HCT116 (cell line): ENCODE results near the gene CAPN5. TPM values are rescaled to one million over a fixed set of nuclear protein-coding genes. Genes with fewer than 3 reads are reported as not detected.

Experiments used
- ATAC-seq: fragments of 200-7000 bp; cut with Tn5 transposase; 2 replicates; pipeline ENCODE4 v1.9.1; 2020; ENCODE audit warnings: mild to moderate bottlenecking, moderate library complexity
- BruUV-seq: library from RNA; stranded (reverse); fragments of 400-500 nt; replicated peaks from 2 replicates; lab custom pipeline; 2021; lab: Mats Ljungman, UMichigan
- CTCF ChIA-PET: fragments of 300-600 bp; sonication (Branson Sonifier 250); formaldehyde crosslinking; loops from one replicate; lab custom pipeline; 2021; ENCODE audit warnings: antibody characterized with exemption; lab: Charles Lee
- POLR2A ChIA-PET: fragments of 300-600, 350-600 bp; sonication (Branson Sonifier 250); formaldehyde crosslinking; loops from one replicate; lab custom pipeline; 2021; ENCODE audit warnings: antibody characterized with exemption; lab: Charles Lee
- RAD21 ChIA-PET, 2 experiments: fragments of 300-600 bp; sonication (Branson Sonifier 250); formaldehyde crosslinking; loops; one replicate each; lab custom pipeline; 2023; ENCODE audit warnings: low total read pairs in 2 of 2; ENCODE audit not compliant: uncharacterized antibody in 2 of 2, unreplicated experiment in 2 of 2, low non-redundant PET in 1 of 2; lab: Charles Lee
- DNase-seq: peaks from one replicate; pipeline ENCODE4 v3.0.0-alpha.2; 2010; ENCODE audit warnings: low read depth, low spot score
- H2AFZ ChIP-seq: fragments of 200-600 bp; shearing (Covaris generic), sonication (generic); 2 replicates; pipeline ENCODE4 v1.6.1; 2017; ENCODE audit warnings: low read depth, mixed run types, mixed read lengths, antibody characterized with exemption, low read length; ENCODE audit not compliant: poor library complexity, severe bottlenecking
- H3K27ac ChIP-seq: 2 replicates; pipeline ENCODE4 v1.5.1; 2012; ENCODE audit warnings: low read depth, low read length
- H3K27me3 ChIP-seq: fragments of 200-600 bp; sonication (generic); 2 replicates; pipeline ENCODE4 v1.6.1; 2016; ENCODE audit warnings: mixed run types, low read length, mixed read lengths; ENCODE audit not compliant: insufficient read depth
- H3K36me3 ChIP-seq, 2 experiments: fragments of 200-500 bp in 1 of 2; fragments of 200-600 bp in 1 of 2; sonication (Bioruptor generic) in 1 of 2; sonication (generic) in 1 of 2; 2 replicates each; pipeline versions ENCODE4 v1.5.1 to v1.6.1; 2014 to 2016; ENCODE audit warnings: low read length in 2 of 2, inconsistent platforms in 1 of 2, mixed read lengths in 1 of 2, mixed run types in 1 of 2; ENCODE audit not compliant: insufficient read depth in 2 of 2, control insufficient read depth in 1 of 2
- H3K4me1 ChIP-seq, 2 experiments: fragments of 200-600 bp in 1 of 2; sonication (generic) in 1 of 2; 2 replicates each; pipeline versions ENCODE4 v1.5.1 to v1.6.1; 2012 to 2017; ENCODE audit warnings: low read length in 2 of 2, inconsistent platforms in 1 of 2, mild to moderate bottlenecking in 1 of 2, mixed read lengths in 1 of 2, mixed run types in 1 of 2, moderate library complexity in 1 of 2; ENCODE audit not compliant: insufficient read depth in 2 of 2, control insufficient read depth in 1 of 2
- H3K4me2 ChIP-seq: fragments of 200-600 bp; sonication (generic); 2 replicates; pipeline ENCODE4 v1.6.1; 2017; ENCODE audit warnings: mixed run types, low read length, mixed read lengths
- H3K4me3 ChIP-seq, 2 experiments: fragments of 200-600 bp in 1 of 2; sonication (generic) in 1 of 2; replicated peaks in 1 of 2; 2 replicates each; pipeline ENCODE4 v1.5.1; 2011 to 2016; ENCODE audit warnings: low read length in 2 of 2, control low read depth in 1 of 2, low read depth in 1 of 2, mild to moderate bottlenecking in 1 of 2, mixed read lengths in 1 of 2, mixed run types in 1 of 2
- H3K79me2 ChIP-seq: fragments of 200-600 bp; sonication (generic); 2 replicates; pipeline ENCODE4 v1.6.1; 2017; ENCODE audit warnings: mild to moderate bottlenecking, mixed run types, low read length, moderate library complexity, mixed read lengths; ENCODE audit not compliant: insufficient read depth
- H3K9ac ChIP-seq: fragments of 200-600 bp; sonication (generic); 2 replicates; pipeline ENCODE4 v1.6.1; 2016; ENCODE audit warnings: low read length, mixed read lengths
- H3K9me2 ChIP-seq: fragments of 200-600 bp; sonication (generic), shearing (Covaris generic); 2 replicates; pipeline ENCODE4 v1.6.1; 2017; ENCODE audit warnings: mixed run types, mild to moderate bottlenecking, moderate library complexity; ENCODE audit not compliant: insufficient read depth
- H3K9me3 ChIP-seq, 2 experiments: fragments of 200-500 bp in 1 of 2; fragments of 200-600 bp in 1 of 2; sonication (Bioruptor generic) in 1 of 2; sonication (generic) in 1 of 2; 2 replicates each; pipeline ENCODE4 v1.6.1; 2014 to 2017; ENCODE audit warnings: low read length in 2 of 2, mixed read lengths in 2 of 2, inconsistent platforms in 1 of 2, low read depth in 1 of 2, mild to moderate bottlenecking in 1 of 2, mixed run types in 1 of 2, moderate library complexity in 1 of 2; ENCODE audit not compliant: control insufficient read depth in 1 of 2, insufficient read depth in 1 of 2
- H4K20me1 ChIP-seq: fragments of 200-600 bp; sonication (generic), shearing (Covaris generic); 2 replicates; pipeline ENCODE4 v1.6.1; 2017; ENCODE audit warnings: mixed run types, mild to moderate bottlenecking, moderate library complexity; ENCODE audit not compliant: insufficient read depth
- CBX3 ChIP-seq: IDR thresholded peaks from 2 replicates; pipeline ENCODE4 v1.6.1; 2012; ENCODE audit warnings: low read depth
- CEBPB ChIP-seq: IDR thresholded peaks from 2 replicates; pipeline ENCODE4 v1.6.1; 2012; ENCODE audit warnings: low read depth
- EZH2 ChIP-seq: fragments of 200-600 bp; sonication (generic); IDR thresholded peaks from 2 replicates; pipeline ENCODE4 v1.6.1; 2017; ENCODE audit warnings: antibody characterized with exemption, mixed run types
- EZH2phosphoT487 ChIP-seq: fragments of 200-600 bp; IDR thresholded peaks from 2 replicates; pipeline ENCODE4 v1.6.1; 2018; ENCODE audit warnings: antibody characterized with exemption, borderline replicate concordance
- POLR2A ChIP-seq: IDR thresholded peaks from 2 replicates; pipeline ENCODE4 v1.7.0; 2011; ENCODE audit warnings: borderline replicate concordance; ENCODE audit not compliant: insufficient read depth, insufficient read length; ENCODE audit errors: extremely low read depth
- SIN3A ChIP-seq: IDR thresholded peaks from 2 replicates; pipeline ENCODE4 v1.6.1; 2012; ENCODE audit warnings: low read depth
- YY1 ChIP-seq: IDR thresholded peaks from 2 replicates; pipeline ENCODE4 v1.6.1; 2011; ENCODE audit warnings: low read length, low read depth, moderate library complexity, mild to moderate bottlenecking; ENCODE audit not compliant: insufficient replicate concordance; ENCODE audit errors: extremely low read depth
- ZBTB33 ChIP-seq: IDR thresholded peaks from 2 replicates; pipeline ENCODE4 v1.6.1; 2011; ENCODE audit warnings: mild to moderate bottlenecking, low read length, moderate library complexity; ENCODE audit not compliant: insufficient replicate concordance; ENCODE audit errors: extremely low read depth
- ZNF274 ChIP-seq: fragments of 200-500 bp; sonication (Bioruptor generic); IDR thresholded peaks from 2 replicates; pipeline ENCODE4 v1.6.1; 2014; ENCODE audit warnings: mild to moderate bottlenecking, low read depth, low read length, inconsistent platforms
- intact Hi-C: fragments of 100-400 bp; cut with micrococcal nuclease; formaldehyde crosslinking; loops from 2 replicates; pipeline ENCODE4 v1.10.0; 2022
- total RNA-seq: library from RNA; stranded (reverse); gene quantifications from one replicate; pipeline ENCODE4 v1.2.1, GENCODE V29; 2021; ENCODE audit not compliant: unreplicated experiment
- TF ChIP-seq, protein P1 (sequence below): IDR thresholded peaks from 2 replicates; pipeline ENCODE4 v1.6.1; 2012; ENCODE audit warnings: low read depth
- TF ChIP-seq, protein P2 (sequence below): IDR thresholded peaks from 2 replicates; pipeline ENCODE4 v1.6.1; 2012

CAPN5 gene
- total RNA-seq, 1 experiment from 2014 or later, result 8.6 TPM

DNA sequence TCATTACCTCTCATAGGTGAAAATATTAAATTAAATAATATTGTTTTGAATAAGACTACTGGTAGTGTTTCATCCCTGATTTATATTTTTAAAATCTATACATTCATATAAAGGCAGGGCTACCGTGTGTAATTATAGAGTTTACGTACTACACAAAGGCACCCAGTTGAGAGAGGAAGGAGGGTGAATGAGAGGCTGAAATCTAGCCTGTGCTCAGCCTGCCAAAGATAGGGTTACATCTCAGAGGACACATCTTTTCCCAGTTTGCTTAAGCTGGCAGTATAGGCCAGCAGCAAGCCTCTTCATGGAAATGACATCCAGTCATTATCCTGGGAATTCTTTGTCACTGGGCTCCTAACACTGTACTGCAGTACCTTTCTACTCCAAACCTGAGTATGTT, 40.0 kb upstream of the CAPN5 start:
- POLR2A ChIA-PET, result no interaction called here
- no peak overlapping the region for H3K4me2 ChIP-seq
- TF ChIP-seq EZH2phosphoT487 (no peak), ZNF274 (no peak), SIN3A (no peak), POLR2A (no peak), YY1 (no peak), EZH2 (no peak), ZBTB33 (no peak), CBX3 (no peak), CEBPB (no peak)
- TF ChIP-seq, protein P1, sequence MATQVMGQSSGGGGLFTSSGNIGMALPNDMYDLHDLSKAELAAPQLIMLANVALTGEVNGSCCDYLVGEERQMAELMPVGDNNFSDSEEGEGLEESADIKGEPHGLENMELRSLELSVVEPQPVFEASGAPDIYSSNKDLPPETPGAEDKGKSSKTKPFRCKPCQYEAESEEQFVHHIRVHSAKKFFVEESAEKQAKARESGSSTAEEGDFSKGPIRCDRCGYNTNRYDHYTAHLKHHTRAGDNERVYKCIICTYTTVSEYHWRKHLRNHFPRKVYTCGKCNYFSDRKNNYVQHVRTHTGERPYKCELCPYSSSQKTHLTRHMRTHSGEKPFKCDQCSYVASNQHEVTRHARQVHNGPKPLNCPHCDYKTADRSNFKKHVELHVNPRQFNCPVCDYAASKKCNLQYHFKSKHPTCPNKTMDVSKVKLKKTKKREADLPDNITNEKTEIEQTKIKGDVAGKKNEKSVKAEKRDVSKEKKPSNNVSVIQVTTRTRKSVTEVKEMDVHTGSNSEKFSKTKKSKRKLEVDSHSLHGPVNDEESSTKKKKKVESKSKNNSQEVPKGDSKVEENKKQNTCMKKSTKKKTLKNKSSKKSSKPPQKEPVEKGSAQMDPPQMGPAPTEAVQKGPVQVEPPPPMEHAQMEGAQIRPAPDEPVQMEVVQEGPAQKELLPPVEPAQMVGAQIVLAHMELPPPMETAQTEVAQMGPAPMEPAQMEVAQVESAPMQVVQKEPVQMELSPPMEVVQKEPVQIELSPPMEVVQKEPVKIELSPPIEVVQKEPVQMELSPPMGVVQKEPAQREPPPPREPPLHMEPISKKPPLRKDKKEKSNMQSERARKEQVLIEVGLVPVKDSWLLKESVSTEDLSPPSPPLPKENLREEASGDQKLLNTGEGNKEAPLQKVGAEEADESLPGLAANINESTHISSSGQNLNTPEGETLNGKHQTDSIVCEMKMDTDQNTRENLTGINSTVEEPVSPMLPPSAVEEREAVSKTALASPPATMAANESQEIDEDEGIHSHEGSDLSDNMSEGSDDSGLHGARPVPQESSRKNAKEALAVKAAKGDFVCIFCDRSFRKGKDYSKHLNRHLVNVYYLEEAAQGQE, result no peak
- TF ChIP-seq, protein P2, sequence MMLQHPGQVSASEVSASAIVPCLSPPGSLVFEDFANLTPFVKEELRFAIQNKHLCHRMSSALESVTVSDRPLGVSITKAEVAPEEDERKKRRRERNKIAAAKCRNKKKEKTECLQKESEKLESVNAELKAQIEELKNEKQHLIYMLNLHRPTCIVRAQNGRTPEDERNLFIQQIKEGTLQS, result no peak
- TF ChIP-seq, all 23 proteins: peak for 0

More for the DNA sequence above, 40.0 kb upstream of the CAPN5 start:
- ATAC-seq, result no peak
- no peaks in the 10 kb centered on the region for H3K27me3 ChIP-seq
- no TSS peak for BruUV-seq
- no peaks in the 10 kb centered on the region for H3K36me3 ChIP-seq
- H3K9me3 ChIP-seq, result no peaks in the 10 kb centered on the region
- no peak overlapping the region for H3K4me3 ChIP-seq
- H3K4me1 ChIP-seq, result peaks cover 4 to 5% of the 10 kb centered on the region in 2 experiments; a peak in 2 of 4 replicates
- intact Hi-C loops, result no loop called here
- RAD21 ChIA-PET, result no interaction called here
- H3K9ac ChIP-seq, result no peak overlapping the region
- DNase-seq, result no peak
- H3K79me2 ChIP-seq, result no peaks in the 10 kb centered on the region
- H3K27ac ChIP-seq, result no peak overlapping the region
- no peaks in the 10 kb centered on the region for H4K20me1 ChIP-seq
- no peaks in the 10 kb centered on the region for H3K9me2 ChIP-seq
- no peak overlapping the region for H2AFZ ChIP-seq
- CTCF ChIA-PET, result no interaction called here
